KMS-11 (cell line): Measurements from ENCODE around the gene APOA5.
"Not testable (repeated sequence)": the region's sequence is repeated elsewhere in the genome, so short reads cannot be mapped to it uniquely, and the experiment has no call there.

Experiments
- H2AFZ ChIP-seq: fragments of 200-600 bp; sonication (generic); 2 replicates; pipeline ENCODE4 v1.6.1; 2016; ENCODE audit warnings: antibody characterized with exemption, mixed run types, low read depth
- H3K27ac ChIP-seq: fragments of 200-600 bp; sonication (generic); 2 replicates; pipeline ENCODE4 v1.6.1; 2016; ENCODE audit warnings: mild to moderate bottlenecking, mixed run types
- H3K27me3 ChIP-seq: fragments of 200-600 bp; sonication (generic); 2 replicates; pipeline ENCODE4 v1.6.1; 2017; ENCODE audit warnings: mild to moderate bottlenecking, low read depth, mixed run types, moderate library complexity; ENCODE audit not compliant: insufficient read depth
- H3K36me3 ChIP-seq: fragments of 200-600 bp; sonication (generic); 2 replicates; pipeline ENCODE4 v1.6.1; 2017; ENCODE audit warnings: mild to moderate bottlenecking, mixed run types; ENCODE audit not compliant: insufficient read depth
- H3K4me1 ChIP-seq: fragments of 200-600 bp; sonication (generic); 2 replicates; pipeline ENCODE4 v1.6.1; 2016; ENCODE audit warnings: mild to moderate bottlenecking, low read depth, mixed run types; ENCODE audit not compliant: poor library complexity, severe bottlenecking
- H3K4me2 ChIP-seq: fragments of 200-600 bp; sonication (generic); 2 replicates; pipeline ENCODE4 v1.7.0; 2016; ENCODE audit warnings: mild to moderate bottlenecking, mixed run types
- H3K4me3 ChIP-seq: fragments of 200-600 bp; sonication (generic); IDR thresholded peaks from 2 replicates; pipeline ENCODE4 v1.6.1; 2017; ENCODE audit warnings: low read depth, low read length, mixed read lengths; ENCODE audit not compliant: insufficient read depth
- H3K79me2 ChIP-seq: fragments of 200-600 bp; sonication (generic); 2 replicates; pipeline ENCODE4 v1.6.1; 2016; ENCODE audit warnings: low read depth, mixed run types; ENCODE audit not compliant: insufficient read depth
- H3K9ac ChIP-seq: fragments of 200-600 bp; sonication (generic); 2 replicates; pipeline ENCODE4 v1.6.1; 2016; ENCODE audit warnings: mild to moderate bottlenecking, mixed run types
- H4K20me1 ChIP-seq: fragments of 200-600 bp; sonication (generic); 2 replicates; pipeline ENCODE4 v1.6.1; 2016; ENCODE audit warnings: mild to moderate bottlenecking, mixed run types; ENCODE audit not compliant: insufficient read depth
- TF ChIP-seq, protein P1 (sequence below): fragments of 200-600 bp; sonication (generic); conservative IDR thresholded peaks from 2 replicates; pipeline ENCODE4 v1.6.1; 2017; ENCODE audit warnings: low read depth, mild to moderate bottlenecking, antibody characterized with exemption, low read length, moderate library complexity, mixed read lengths

The APOA5 gene

DNA sequence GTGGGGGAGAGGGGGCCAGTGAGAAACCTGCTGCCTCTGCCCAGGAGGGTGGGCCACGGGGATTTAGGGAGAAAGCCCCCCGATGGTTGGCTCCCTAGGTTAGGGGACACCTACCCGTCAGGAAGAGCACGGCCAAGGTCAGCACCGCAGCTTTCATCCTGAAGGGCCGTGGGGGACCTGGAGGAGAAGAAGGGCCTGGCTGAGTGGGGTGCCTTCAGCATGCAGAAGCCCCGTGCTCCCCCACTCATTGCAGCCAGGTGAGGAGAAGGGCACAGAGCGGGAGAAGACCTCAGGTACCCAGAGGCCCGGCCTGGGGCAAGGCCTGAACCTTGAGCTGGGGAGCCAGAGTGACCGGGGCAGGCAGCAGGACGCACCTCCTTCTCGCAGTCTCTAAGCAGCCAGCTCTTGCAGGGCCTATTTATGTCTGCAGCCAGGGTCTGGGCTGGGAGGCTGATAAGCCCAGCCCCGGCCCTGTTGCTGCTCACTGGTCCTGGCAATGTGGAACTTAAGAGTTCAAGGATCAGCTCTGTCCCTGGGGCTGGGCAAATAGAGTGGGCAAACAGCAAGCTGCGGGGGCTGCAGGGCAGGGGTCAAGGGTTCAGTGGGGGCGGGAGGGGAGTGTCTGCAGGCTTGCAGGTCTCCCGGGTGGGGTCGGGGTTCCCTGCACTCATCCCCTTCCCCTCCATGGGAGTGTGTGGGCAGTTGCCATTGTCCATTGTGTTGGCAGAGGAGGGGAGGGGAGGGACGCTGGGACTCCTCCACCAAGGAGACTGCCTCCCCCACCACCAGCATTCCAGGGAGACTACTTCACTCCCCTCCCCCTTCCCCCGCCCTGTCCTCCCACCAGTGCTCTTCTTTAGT, 45.8 kb upstream of the APOA5 start, which contains the start of gene APOA1:
APOA1 (minus strand) TSS at position 392 of the 861 bp plus-strand sequence; CDS start at position 157, 235 bp downstream.
- Histone ChIP-seq H3K36me3 (no peaks in the 10 kb centered on the region), H3K4me3 (no peak within 1 kb of the TSS), H3K27me3 (no peaks in the 10 kb centered on the region), H3K9ac (no peak within 1 kb of the TSS), H3K79me2 (no peaks in the 10 kb centered on the region), H4K20me1 (no peaks in the 10 kb centered on the region), H3K27ac (no peak within 1 kb of the TSS), H2AFZ (no peak within 1 kb of the TSS), H3K4me1 (peaks cover 32% of the 10 kb centered on the region), H3K4me2 (no peak within 1 kb of the TSS)
- TF ChIP-seq, protein P1, sequence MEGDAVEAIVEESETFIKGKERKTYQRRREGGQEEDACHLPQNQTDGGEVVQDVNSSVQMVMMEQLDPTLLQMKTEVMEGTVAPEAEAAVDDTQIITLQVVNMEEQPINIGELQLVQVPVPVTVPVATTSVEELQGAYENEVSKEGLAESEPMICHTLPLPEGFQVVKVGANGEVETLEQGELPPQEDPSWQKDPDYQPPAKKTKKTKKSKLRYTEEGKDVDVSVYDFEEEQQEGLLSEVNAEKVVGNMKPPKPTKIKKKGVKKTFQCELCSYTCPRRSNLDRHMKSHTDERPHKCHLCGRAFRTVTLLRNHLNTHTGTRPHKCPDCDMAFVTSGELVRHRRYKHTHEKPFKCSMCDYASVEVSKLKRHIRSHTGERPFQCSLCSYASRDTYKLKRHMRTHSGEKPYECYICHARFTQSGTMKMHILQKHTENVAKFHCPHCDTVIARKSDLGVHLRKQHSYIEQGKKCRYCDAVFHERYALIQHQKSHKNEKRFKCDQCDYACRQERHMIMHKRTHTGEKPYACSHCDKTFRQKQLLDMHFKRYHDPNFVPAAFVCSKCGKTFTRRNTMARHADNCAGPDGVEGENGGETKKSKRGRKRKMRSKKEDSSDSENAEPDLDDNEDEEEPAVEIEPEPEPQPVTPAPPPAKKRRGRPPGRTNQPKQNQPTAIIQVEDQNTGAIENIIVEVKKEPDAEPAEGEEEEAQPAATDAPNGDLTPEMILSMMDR, result no peak

DNA sequence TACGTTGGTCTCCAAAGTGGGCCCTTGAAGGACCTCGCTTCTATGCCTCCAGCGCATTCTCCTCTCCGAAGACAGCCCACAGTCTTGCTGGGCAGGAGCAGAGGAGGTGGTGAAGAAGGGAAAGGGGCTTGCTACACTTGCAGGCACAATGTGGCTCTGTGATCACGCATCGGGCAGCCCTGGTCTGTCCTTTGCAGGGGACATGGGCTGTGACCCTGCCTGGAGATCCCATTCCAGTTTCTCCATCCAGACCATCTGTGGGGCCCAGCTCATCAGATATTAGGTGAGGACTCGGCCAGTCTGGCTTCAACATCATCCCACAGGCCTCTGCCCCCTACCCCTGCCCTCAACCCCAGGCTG, 44.9 kb upstream of the APOA5 start:
- Histone ChIP-seq H3K9ac (no peak overlapping the region), H3K79me2 (no peaks in the 10 kb centered on the region), H3K4me2 (no peak overlapping the region), H3K4me1 (peaks cover 32% of the 10 kb centered on the region), H3K4me3 (no peak overlapping the region), H3K27me3 (no peaks in the 10 kb centered on the region), H3K27ac (no peak overlapping the region), H3K36me3 (no peaks in the 10 kb centered on the region), H4K20me1 (no peaks in the 10 kb centered on the region), H2AFZ (no peak overlapping the region)
- TF ChIP-seq, protein P1, result no peak

DNA sequence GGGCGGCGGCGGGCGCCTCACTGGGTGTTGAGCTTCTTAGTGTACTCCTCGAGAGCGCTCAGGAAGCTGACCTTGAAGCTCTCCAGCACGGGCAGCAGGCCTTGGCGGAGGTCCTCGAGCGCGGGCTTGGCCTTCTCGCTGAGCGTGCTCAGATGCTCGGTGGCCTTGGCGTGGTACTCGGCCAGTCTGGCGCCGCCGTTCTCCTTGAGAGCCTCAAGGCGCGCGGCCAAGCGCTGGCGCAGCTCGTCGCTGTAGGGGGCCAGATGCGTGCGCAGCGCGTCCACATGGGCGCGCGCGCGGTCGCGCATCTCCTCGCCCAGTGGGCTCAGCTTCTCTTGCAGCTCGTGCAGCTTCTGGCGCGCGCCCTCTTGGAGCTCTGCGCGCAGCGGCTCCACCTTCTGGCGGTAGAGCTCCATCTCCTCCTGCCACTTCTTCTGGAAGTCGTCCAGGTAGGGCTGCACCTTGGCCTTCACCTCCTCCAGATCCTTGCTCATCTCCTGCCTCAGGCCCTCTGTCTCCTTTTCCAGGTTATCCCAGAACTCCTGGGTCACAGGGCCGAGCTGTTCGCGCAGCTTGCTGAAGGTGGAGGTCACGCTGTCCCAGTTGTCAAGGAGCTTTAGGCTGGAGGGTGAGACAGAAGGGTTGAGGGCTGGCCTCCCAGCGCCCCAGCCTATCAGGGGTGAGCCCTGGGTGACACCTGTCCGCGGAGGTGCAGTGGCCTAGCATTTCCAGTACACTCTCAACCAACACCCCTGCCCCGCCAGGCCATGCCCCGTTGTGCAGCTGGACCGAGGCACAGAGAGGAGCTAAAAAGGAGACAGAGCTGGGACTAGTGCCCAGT, 44.3 kb upstream of the APOA5 start:
- no peaks in the 10 kb centered on the region for H4K20me1 ChIP-seq
- H3K36me3 ChIP-seq, result no peaks in the 10 kb centered on the region
- no peaks in the 10 kb centered on the region for H3K79me2 ChIP-seq
- H3K4me2 ChIP-seq, result peak overlapping the region; percentile 25; the same call in 1 of the 2 replicates
- peak overlapping the region; percentile 47; the same call in 1 of the 2 replicates for H2AFZ ChIP-seq
- H3K9ac ChIP-seq, result peak overlapping the region; percentile 22; the same call in 1 of the 2 replicates
- TF ChIP-seq, protein P1, result no peak
- no peak overlapping the region for H3K27ac ChIP-seq
- H3K4me1 ChIP-seq, result peaks cover 27% of the 10 kb centered on the region
- H3K27me3 ChIP-seq, result no peaks in the 10 kb centered on the region
- no peak overlapping the region for H3K4me3 ChIP-seq

DNA sequence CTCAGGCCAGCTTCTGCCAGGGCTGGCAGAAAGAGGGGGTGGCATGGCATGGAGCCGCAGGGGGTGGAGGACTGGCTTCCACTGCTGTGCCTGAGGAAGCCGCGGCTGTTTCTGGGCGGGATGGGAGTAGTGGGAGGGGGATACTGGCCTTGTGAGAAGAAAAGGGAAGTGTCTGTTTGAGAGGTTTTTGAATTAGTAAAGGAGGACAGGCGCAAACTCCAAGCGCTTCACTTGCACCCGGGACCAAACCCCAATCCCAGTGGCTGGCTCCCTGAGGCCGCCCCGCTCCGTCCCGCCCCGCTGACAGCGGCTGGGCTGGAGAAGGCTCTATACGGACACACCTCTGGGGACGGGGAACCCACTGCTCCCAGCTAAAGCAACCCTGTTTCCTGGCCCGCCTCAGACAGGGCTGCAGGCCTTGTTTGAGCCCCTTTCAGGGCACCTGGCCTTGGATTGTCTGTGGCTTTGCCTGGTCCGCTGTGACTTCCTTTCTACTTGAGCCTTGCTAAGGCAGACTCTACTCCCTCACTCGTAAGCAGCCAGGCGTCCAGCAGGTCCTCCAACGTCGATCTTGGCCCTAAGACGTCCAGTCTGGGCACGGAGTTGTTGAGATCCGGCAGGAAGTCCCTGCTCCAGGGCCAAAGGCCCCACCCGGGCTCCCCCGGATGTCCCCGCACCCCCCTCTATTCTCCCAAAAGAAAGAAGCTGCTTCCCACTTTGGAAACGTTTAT, 43.5 kb upstream of the APOA5 start:
- TF ChIP-seq, protein P1, result no peak
- Histone ChIP-seq H3K9ac (peak overlapping the region; percentile 22; the same call in 1 of the 2 replicates), H3K79me2 (no peaks in the 10 kb centered on the region), H3K36me3 (no peaks in the 10 kb centered on the region), H3K27ac (no peak overlapping the region), H2AFZ (peak overlapping the region; percentile 47; the same call in 1 of the 2 replicates), H4K20me1 (no peaks in the 10 kb centered on the region), H3K4me2 (peak overlapping the region; percentile 25; the same call in 1 of the 2 replicates), H3K4me3 (no peak overlapping the region), H3K27me3 (no peaks in the 10 kb centered on the region), H3K4me1 (peaks cover 19% of the 10 kb centered on the region)

DNA sequence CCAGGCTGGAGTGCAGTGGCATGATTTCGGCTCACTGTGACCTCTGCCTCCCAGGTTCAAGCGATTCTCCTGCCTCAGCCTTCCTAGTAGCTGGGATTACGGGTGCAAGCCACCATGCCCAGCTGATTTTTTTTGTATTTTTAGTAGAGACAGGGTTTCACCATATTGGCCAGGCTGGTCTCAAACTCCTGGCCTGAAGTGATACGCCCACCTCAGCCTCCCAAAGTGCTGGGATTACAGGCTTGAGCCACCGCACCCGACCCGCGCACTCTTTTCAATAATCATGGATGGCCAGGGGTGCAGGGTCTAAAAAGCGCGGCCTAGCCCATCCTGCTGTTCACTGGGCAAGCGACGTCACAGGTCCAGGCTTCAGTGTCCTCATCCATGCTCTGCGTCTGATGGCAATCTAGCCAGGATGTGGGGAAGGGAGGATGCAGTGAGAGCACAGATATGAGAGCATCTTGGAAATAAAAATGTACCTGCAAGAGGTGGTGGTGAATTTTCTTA, 42.9 kb upstream of the APOA5 start:
- not testable (repeated sequence) for H3K4me2 ChIP-seq, H3K9ac ChIP-seq, H3K27ac ChIP-seq, H2AFZ ChIP-seq, H4K20me1 ChIP-seq, H3K79me2 ChIP-seq, H3K27me3 ChIP-seq, H3K4me3 ChIP-seq, H3K36me3 ChIP-seq
- H3K4me1 ChIP-seq, result peaks cover 13% of the 10 kb centered on the region
